K562 (cell line): Measurements from ENCODE around the gene FASTK. TPM values are rescaled to one million over a fixed set of nuclear protein-coding genes. Genes with fewer than 3 reads are reported as not detected.
A peak's percentile ranks its signal among the peaks of the same experiment; 100 is the strongest.

ENCODE experiments used
- ATAC-seq: fragments of 200-7000 bp; cut with Tn5 transposase; 3 replicates; pipeline ENCODE4 v1.9.1; 2020; ENCODE audit warnings: moderate library complexity
- BruUV-seq: library from RNA; stranded (reverse); fragments of 400-500 nt; replicated peaks from 2 replicates; lab custom pipeline; 2021; lab: Mats Ljungman, UMichigan
- CTCF ChIA-PET: fragments of 300-600 bp; formaldehyde crosslinking; extraction: SDS; loops from one replicate; lab custom pipeline; 2021; ENCODE audit warnings: low intra/inter-chr PET ratio; lab: Yijun Ruan, JAX
- POLR2A ChIA-PET: fragments of 300-600, 350-650 bp; sonication (Branson Sonifier 250); formaldehyde crosslinking; extraction: SDS; loops from one replicate; lab custom pipeline; 2021; ENCODE audit warnings: antibody characterized with exemption, inconsistent platforms; lab: Yijun Ruan, JAX
- DNase-seq, 4 experiments: peaks; one replicate each; pipeline versions ENCODE4 v3.0.0 to v3.0.0-alpha.2; 2011 to 2018; ENCODE audit warnings: low spot score in 3 of 4, mixed read lengths in 3 of 4; ENCODE audit errors: extremely low read depth in 1 of 4
- FAIRE-seq: peaks from 2 replicates; lab custom pipeline; 2011; peaks lifted over from hg19 to GRCh38; lab: Jason Lieb, UNC
- H2AFZ ChIP-seq: 2 replicates; pipeline ENCODE4 v1.6.0; 2011; ENCODE audit warnings: low read depth, low read length, control low read depth, inconsistent platforms
- H3K27ac ChIP-seq: fragments of 200-600 bp; 3 replicates; pipeline ENCODE4 v1.8.0; 2011; ENCODE audit warnings: low read depth, mild to moderate bottlenecking, control low read depth, inconsistent platforms, low read length, moderate library complexity, mixed read lengths; ENCODE audit errors: extremely low read depth
- H3K27me3 ChIP-seq, 2 experiments: fragments of 300-600 bp in 1 of 2; 2 replicates in 1 of 2; 3 replicates in 1 of 2; pipeline versions ENCODE4 v1.6.0 to v1.8.0; 2011; ENCODE audit warnings: inconsistent platforms in 2 of 2, low read length in 2 of 2, mild to moderate bottlenecking in 1 of 2, mixed read lengths in 1 of 2, moderate library complexity in 1 of 2; ENCODE audit not compliant: control insufficient read depth in 2 of 2, insufficient read depth in 2 of 2
- H3K36me3 ChIP-seq: fragments of 300-600 bp; 3 replicates; pipeline ENCODE4 v1.8.0; 2011; ENCODE audit warnings: mild to moderate bottlenecking, low read length, inconsistent platforms; ENCODE audit not compliant: control insufficient read depth, insufficient read depth
- H3K4me1 ChIP-seq, 2 experiments: fragments of 200-600 bp in 1 of 2; replicated peaks in 1 of 2; 2 replicates in 1 of 2; 3 replicates in 1 of 2; pipeline versions ENCODE4 v1.5.1 to v1.8.0; 2011; ENCODE audit warnings: inconsistent platforms in 2 of 2, low read length in 2 of 2, mild to moderate bottlenecking in 1 of 2, mixed read lengths in 1 of 2, moderate library complexity in 1 of 2; ENCODE audit not compliant: control insufficient read depth in 2 of 2, insufficient read depth in 2 of 2
- H3K4me2 ChIP-seq: 2 replicates; pipeline ENCODE4 v1.6.1; 2011; ENCODE audit warnings: low read length, control low read depth, inconsistent platforms, mixed read lengths; ENCODE audit not compliant: insufficient read depth
- H3K4me3 ChIP-seq: fragments of 200-600 bp; sonication (generic), shearing (Covaris generic); 2 replicates; pipeline ENCODE4 v1.5.1; 2016; ENCODE audit warnings: control low read depth, inconsistent platforms
- H3K79me2 ChIP-seq: fragments of 200-600 bp; 3 replicates; pipeline ENCODE4 v1.8.0; 2011; ENCODE audit warnings: low read length, inconsistent platforms; ENCODE audit not compliant: control insufficient read depth, insufficient read depth
- H3K9ac ChIP-seq, 2 experiments: 2 replicates each; pipeline versions ENCODE4 v1.6.0 to v1.6.1; 2011; ENCODE audit warnings: low read depth in 2 of 2, low read length in 2 of 2, control low read depth in 1 of 2, inconsistent platforms in 1 of 2, mild to moderate bottlenecking in 1 of 2, mixed read lengths in 1 of 2; ENCODE audit not compliant: insufficient read depth in 1 of 2
- H3K9me1 ChIP-seq: one replicate; pipeline ENCODE4 v1.6.0; 2011; ENCODE audit warnings: inconsistent platforms, mild to moderate bottlenecking, low read length, moderate library complexity; ENCODE audit not compliant: control insufficient read depth, insufficient read depth
- H3K9me3 ChIP-seq: replicated peaks from 2 replicates; pipeline ENCODE4 v1.5.1; 2011; ENCODE audit warnings: low read depth, low read length, inconsistent platforms; ENCODE audit not compliant: control insufficient read depth, insufficient read depth
- H4K20me1 ChIP-seq: replicated peaks from 2 replicates; pipeline ENCODE4 v1.6.1; 2011; ENCODE audit warnings: low read length, inconsistent platforms, mixed read lengths; ENCODE audit not compliant: control insufficient read depth, insufficient read depth
- CCNT2 ChIP-seq: IDR thresholded peaks from 2 replicates; pipeline ENCODE4 v1.6.1; 2011; ENCODE audit warnings: borderline replicate concordance, low read depth, mild to moderate bottlenecking, moderate library complexity, mixed read lengths, low read length; ENCODE audit not compliant: insufficient read length; ENCODE audit errors: extremely low read depth
- HEY1 ChIP-seq: fragments of 250-450 bp; sonication (Bioruptor Pico); IDR thresholded peaks from 2 replicates; pipeline ENCODE4 v1.5.0; 2020; ENCODE audit warnings: mild to moderate bottlenecking, moderate library complexity, borderline replicate concordance
- HINFP ChIP-seq: fragments of 450-650 bp; conservative IDR thresholded peaks from 2 replicates; pipeline ENCODE4 v1.6.1; 2016; ENCODE audit warnings: missing genetic modification characterization, low read depth, mild to moderate bottlenecking, control low read depth, missing compliant biosample characterization
- HNRNPH1 ChIP-seq: fragments of 200-400 bp; formaldehyde crosslinking; optimal IDR thresholded peaks from 2 replicates; pipeline ENCODE3; 2017; ENCODE audit warnings: low read depth, mild to moderate bottlenecking, low read length, moderate library complexity
- MNT ChIP-seq, 2 experiments: fragments of 450-650 bp; conservative IDR thresholded peaks; 2 replicates each; pipeline ENCODE4 v1.6.1; 2017; ENCODE audit warnings: mild to moderate bottlenecking in 2 of 2, moderate library complexity in 2 of 2
- NFYB ChIP-seq: IDR thresholded peaks from 2 replicates; pipeline ENCODE4 v1.6.1; 2011; ENCODE audit warnings: mild to moderate bottlenecking, moderate library complexity; ENCODE audit not compliant: insufficient read length; ENCODE audit errors: extremely low read depth
- PHF8 ChIP-seq: fragments of 200-600 bp; sonication (generic); IDR thresholded peaks from 2 replicates; pipeline ENCODE4 v1.6.1; 2012; ENCODE audit warnings: mixed run types, mild to moderate bottlenecking, inconsistent platforms, low read length, moderate library complexity, borderline replicate concordance
- POLR3G ChIP-seq: IDR thresholded peaks from 2 replicates; pipeline ENCODE4 v1.6.1; 2011; ENCODE audit not compliant: insufficient read length, insufficient replicate concordance; ENCODE audit errors: extremely low read depth
- PRMT5 ChIP-seq: sonication (generic); formaldehyde crosslinking; IDR thresholded peaks from 2 replicates; pipeline ENCODE4 v1.5.0; 2020; ENCODE audit warnings: missing genetic modification reagents
- TAL1 ChIP-seq: fragments of 450-650 bp; IDR thresholded peaks from 2 replicates; pipeline ENCODE4 v1.6.1; 2016; ENCODE audit warnings: mild to moderate bottlenecking
- ZNF644 ChIP-seq: fragments of 200-800 bp; sonication (Bioruptor generic); IDR thresholded peaks from 2 replicates; pipeline ENCODE4 v1.6.1; 2016; ENCODE audit warnings: low read depth, missing genetic modification characterization, missing compliant biosample characterization
- WGBS: fragments of 100-300 bp; shearing (Covaris generic); methylation state at CpG from one replicate; pipeline ENCODE4 v1.1.6; 2016; ENCODE audit warnings: low coverage, mixed read lengths; ENCODE audit not compliant: insufficient coverage; ENCODE audit errors: missing lambda C conversion rate; 5-methylcytosine and 5-hydroxymethylcytosine counted together
- in situ Hi-C: fragments of 300-500 bp; cut with MboI; formaldehyde crosslinking; loops from 4 replicates; pipeline ENCODE4 v1.15.0; 2018; ENCODE audit warnings: inconsistent platforms, mixed read lengths
- intact Hi-C: fragments of 100-400 bp; cut with micrococcal nuclease; formaldehyde crosslinking; loops from 2 replicates; pipeline ENCODE4 v1.14.2; 2022
- polyA plus RNA-seq, 8 experiments: library from polyadenylated mRNA; depleted of rRNA in 4 of 8; stranded (reverse) in 5 of 8; unstranded in 3 of 8; fragments of >200 nt; fragmentation: Nextera tagmentation in 2 of 8; fragmentation: Illumina TruSeq in 1 of 8; extraction: Ambion mirVana in 2 of 8; extraction: Trizol in 1 of 8; gene quantifications; 2 replicates each; pipeline versions ENCODE4 v1.2.1 to v1.2.3, GENCODE V29; 2011 to 2014; ENCODE audit warnings: inconsistent platforms in 1 of 8, missing spikeins in 1 of 8
- total RNA-seq, 7 experiments: library from RNA; depleted of rRNA in 6 of 7; stranded (reverse); fragments of >200 nt in 6 of 7; fragmentation: Illumina TruSeq in 2 of 7; extraction: Trizol in 2 of 7; gene quantifications; 2 replicates each; pipeline versions ENCODE4 v1.2.1 to v1.2.3, GENCODE V29; 2011 to 2021; ENCODE audit warnings: low replicate concordance in 1 of 7
- TF ChIP-seq, protein P1 (sequence below): fragments of 250-450 bp; sonication (Bioruptor Pico); IDR thresholded peaks from 2 replicates; pipeline ENCODE4 v1.8.0; 2021; ENCODE audit warnings: moderate library complexity, mild to moderate bottlenecking, inconsistent platforms
- TF ChIP-seq, protein P2 (sequence below): fragments of 250-450 bp; sonication (Bioruptor Pico); IDR thresholded peaks from 2 replicates; pipeline ENCODE4 v1.8.0; 2021; ENCODE audit warnings: mild to moderate bottlenecking, moderate library complexity

Gene FASTK
- total and polyA plus RNA-seq, 9 of the 15 experiments (the other 6 are each of a cell fraction or from before 2014, with no cell fraction given) = 0.51 to 150 (median 48.2) TPM

- Histone ChIP-seq H2AFZ (peak within 1 kb of the TSS; percentile 94), H3K4me3 (peak within 1 kb of the TSS; percentile 58), H3K9me1 (no peaks in the 10 kb centered on the region), H4K20me1 (no peaks in the 10 kb centered on the region), H3K27ac (peak within 1 kb of the TSS; percentile 73), H3K4me2 (peak within 1 kb of the TSS; percentile 82), H3K79me2 (peaks cover 34% of the 10 kb centered on the region), H3K4me1 (peaks cover 35 to 56% of the 10 kb centered on the region in 2 experiments), H3K9ac (peak within 1 kb of the TSS; percentile 64 to 91), H3K27me3 (no peaks in the 10 kb centered on the region), H3K36me3 (peaks cover 30% of the 10 kb centered on the region; the same call in 2 of the 3 replicates), H3K9me3 (no peaks in the 10 kb centered on the region)
- POLR2A ChIA-PET = interaction anchor here (0.5 to 14.3 kb wide), 22 partner anchors 9 to 174 kb away, joined by 3 to 146 read pairs (median 4); partner anchors contain the start of genes AGAP3 and FASTK
- DNase-seq (peak; percentile 100), FAIRE-seq (peak; percentile 100), ATAC-seq (peak; percentile 93)
- BruUV-seq = TSS peak; percentile 79
- CTCF ChIA-PET = interaction anchor here (0.6 to 2.4 kb wide), 8 partner anchors 20 to 145 kb away, joined by 3 to 33 read pairs (median 4); partner anchors contain the start of genes CDK5 and SLC4A2
- intact Hi-C loops (loop anchor here (1.0 to 2.0 kb wide), 7 partner anchors 11 to 198 kb away; partner anchors contain the start of genes ABCF2 and TMUB1), in situ Hi-C loops (no loop called here)
- WGBS = under 1% methylated on average over 53 of the region's 53 CpGs
- TF ChIP-seq TAL1 (no peak), PRMT5 (CRISPR knock-in tag) (no peak), HEY1 (CRISPR knock-in tag) (no peak; the same call in 1 of the 2 replicates), ZNF644 (tag) (peak; percentile 72; the same call in 1 of the 2 replicates), CCNT2 (peak; percentile 79), NFYB (peak; percentile 99), POLR3G (no peak), HNRNPH1 (no peak), HINFP (tag) (no peak), PHF8 (peak; percentile 82; the same call in 1 of the 2 replicates), MNT (conservative IDR thresholded peaks at IDR 0.05) (peak; percentile 96 to 98)
- TF ChIP-seq, protein P1, sequence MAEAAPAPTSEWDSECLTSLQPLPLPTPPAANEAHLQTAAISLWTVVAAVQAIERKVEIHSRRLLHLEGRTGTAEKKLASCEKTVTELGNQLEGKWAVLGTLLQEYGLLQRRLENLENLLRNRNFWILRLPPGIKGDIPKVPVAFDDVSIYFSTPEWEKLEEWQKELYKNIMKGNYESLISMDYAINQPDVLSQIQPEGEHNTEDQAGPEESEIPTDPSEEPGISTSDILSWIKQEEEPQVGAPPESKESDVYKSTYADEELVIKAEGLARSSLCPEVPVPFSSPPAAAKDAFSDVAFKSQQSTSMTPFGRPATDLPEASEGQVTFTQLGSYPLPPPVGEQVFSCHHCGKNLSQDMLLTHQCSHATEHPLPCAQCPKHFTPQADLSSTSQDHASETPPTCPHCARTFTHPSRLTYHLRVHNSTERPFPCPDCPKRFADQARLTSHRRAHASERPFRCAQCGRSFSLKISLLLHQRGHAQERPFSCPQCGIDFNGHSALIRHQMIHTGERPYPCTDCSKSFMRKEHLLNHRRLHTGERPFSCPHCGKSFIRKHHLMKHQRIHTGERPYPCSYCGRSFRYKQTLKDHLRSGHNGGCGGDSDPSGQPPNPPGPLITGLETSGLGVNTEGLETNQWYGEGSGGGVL = no peak
- TF ChIP-seq, protein P2, sequence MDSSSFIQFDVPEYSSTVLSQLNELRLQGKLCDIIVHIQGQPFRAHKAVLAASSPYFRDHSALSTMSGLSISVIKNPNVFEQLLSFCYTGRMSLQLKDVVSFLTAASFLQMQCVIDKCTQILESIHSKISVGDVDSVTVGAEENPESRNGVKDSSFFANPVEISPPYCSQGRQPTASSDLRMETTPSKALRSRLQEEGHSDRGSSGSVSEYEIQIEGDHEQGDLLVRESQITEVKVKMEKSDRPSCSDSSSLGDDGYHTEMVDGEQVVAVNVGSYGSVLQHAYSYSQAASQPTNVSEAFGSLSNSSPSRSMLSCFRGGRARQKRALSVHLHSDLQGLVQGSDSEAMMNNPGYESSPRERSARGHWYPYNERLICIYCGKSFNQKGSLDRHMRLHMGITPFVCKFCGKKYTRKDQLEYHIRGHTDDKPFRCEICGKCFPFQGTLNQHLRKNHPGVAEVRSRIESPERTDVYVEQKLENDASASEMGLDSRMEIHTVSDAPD = no peak
Measured at GRCh38 chr7:151028131-151028947, 52.3 kb downstream of the FASTK start, which contains the start of gene ABCB8. Gene ABCB8, plus strand, starts transcription at chr7:151028450. Its CDS starts 66 bp downstream, at chr7:151028516.
